Measurements from ENCODE around the gene SPA17. TPM values are rescaled to one million over a fixed set of nuclear protein-coding genes. Genes with fewer than 3 reads are reported as not detected.

Gene SPA17
- total and polyA plus RNA-seq, 2 experiments from 2014 or later = 9.3 to 13.2 TPM

- peaks cover 13% of the 10 kb centered on the region for H3K27me3 ChIP-seq
Observed at GRCh38 chr11:124662106-124662505, 11.6 kb upstream of the SPA17 start.

GRCh38 chr11:124663861-124664260 lies 9.8 kb upstream of the SPA17 start:
- no peaks in the 10 kb centered on the region for H3K4me1 ChIP-seq (ENCODE audit: low read depth)
- no peak for TF ChIP-seq CTCF (IDR thresholded peaks at IDR 0.05; ENCODE audit: low read depth, low read length)

More at GRCh38 chr11:124662106-124662505, 11.6 kb upstream of the SPA17 start:
- no peak for DNase-seq (ENCODE audit: low read depth in 1 of 2, low spot score in 1 of 2)
- H3K4me1 ChIP-seq (ENCODE audit: low read depth) = no peaks in the 10 kb centered on the region
- H3K27ac ChIP-seq = no peak overlapping the region
- H3K9me3 ChIP-seq (ENCODE audit: low read depth) = no peaks in the 10 kb centered on the region
- H3K36me3 ChIP-seq = no peaks in the 10 kb centered on the region
- H3K4me3 ChIP-seq = no peak overlapping the region
- no peak for TF ChIP-seq CTCF (IDR thresholded peaks at IDR 0.05; ENCODE audit: low read depth, low read length)

GRCh38 chr11:124667601-124668000 lies 6.1 kb upstream of the SPA17 start:
- Histone ChIP-seq H3K4me3 (no peak overlapping the region), H3K9me3 (ENCODE audit: low read depth) (no peaks in the 10 kb centered on the region), H3K4me1 (ENCODE audit: low read depth) (peaks cover 1% of the 10 kb centered on the region), H3K27ac (no peak overlapping the region), H3K36me3 (no peaks in the 10 kb centered on the region), H3K27me3 (peaks cover 58% of the 10 kb centered on the region)
- no peak for TF ChIP-seq CTCF (IDR thresholded peaks at IDR 0.05; ENCODE audit: low read depth, low read length)
- DNase-seq (ENCODE audit: low read depth in 1 of 2, low spot score in 1 of 2) = no peak

More at GRCh38 chr11:124663861-124664260, 9.8 kb upstream of the SPA17 start:
- DNase-seq (ENCODE audit: low read depth in 1 of 2, low spot score in 1 of 2) = no peak
- H3K4me3 ChIP-seq = no peak overlapping the region
- H3K9me3 ChIP-seq (ENCODE audit: low read depth) = no peaks in the 10 kb centered on the region
- no peaks in the 10 kb centered on the region for H3K36me3 ChIP-seq
- no peak overlapping the region for H3K27ac ChIP-seq
- H3K27me3 ChIP-seq = peaks cover 28% of the 10 kb centered on the region

- peak; percentile 60 for TF ChIP-seq CTCF (IDR thresholded peaks at IDR 0.05; ENCODE audit: low read depth, low read length)
- Histone ChIP-seq H3K9me3 (ENCODE audit: low read depth) (no peaks in the 10 kb centered on the region), H3K27ac (no peak overlapping the region), H3K4me3 (no peak overlapping the region), H3K4me1 (ENCODE audit: low read depth) (peaks cover 4% of the 10 kb centered on the region), H3K36me3 (no peaks in the 10 kb centered on the region), H3K27me3 (peaks cover 58% of the 10 kb centered on the region)
- peak; percentile 59 to 69 for DNase-seq (ENCODE audit: low read depth in 1 of 2, low spot score in 1 of 2)
Observed at GRCh38 chr11:124669193-124669592, 4.5 kb upstream of the SPA17 start.

- H3K4me1 ChIP-seq (ENCODE audit: low read depth) = peaks cover 4% of the 10 kb centered on the region
- no peak for TF ChIP-seq CTCF (IDR thresholded peaks at IDR 0.05; ENCODE audit: low read depth, low read length)
- peaks cover 60% of the 10 kb centered on the region for H3K27me3 ChIP-seq
- H3K9me3 ChIP-seq (ENCODE audit: low read depth) = no peaks in the 10 kb centered on the region
- no peak overlapping the region for H3K4me3 ChIP-seq
- peak in 1 of 2 donors; percentile 62 for DNase-seq (ENCODE audit: low read depth in 1 of 2, low spot score in 1 of 2)
- H3K36me3 ChIP-seq = no peaks in the 10 kb centered on the region
- no peak overlapping the region for H3K27ac ChIP-seq
Observed at GRCh38 chr11:124670732-124671131, 3.0 kb upstream of the SPA17 start.

All from cardiac muscle cell (in vitro differentiated cells and primary cell).